SU-DHL-6 (cell line): Measurements from ENCODE around the gene TANC1.

Experiments used
- CTCF ChIP-seq: fragments of 200-600 bp; sonication (generic); IDR thresholded peaks from one replicate; pipeline ENCODE4 v1.5.1; 2017; ENCODE audit warnings: antibody characterized with exemption, mild to moderate bottlenecking, low read length, moderate library complexity; ENCODE audit not compliant: insufficient read depth, poor library complexity, severe bottlenecking
- EZH2phosphoT487 ChIP-seq: fragments of 200-600 bp; sonication (generic), shearing (Covaris generic); conservative IDR thresholded peaks from 2 replicates; pipeline ENCODE4 v1.6.1; 2018; ENCODE audit warnings: mild to moderate bottlenecking, antibody characterized with exemption, low read length, moderate library complexity, mixed read lengths

DNA sequence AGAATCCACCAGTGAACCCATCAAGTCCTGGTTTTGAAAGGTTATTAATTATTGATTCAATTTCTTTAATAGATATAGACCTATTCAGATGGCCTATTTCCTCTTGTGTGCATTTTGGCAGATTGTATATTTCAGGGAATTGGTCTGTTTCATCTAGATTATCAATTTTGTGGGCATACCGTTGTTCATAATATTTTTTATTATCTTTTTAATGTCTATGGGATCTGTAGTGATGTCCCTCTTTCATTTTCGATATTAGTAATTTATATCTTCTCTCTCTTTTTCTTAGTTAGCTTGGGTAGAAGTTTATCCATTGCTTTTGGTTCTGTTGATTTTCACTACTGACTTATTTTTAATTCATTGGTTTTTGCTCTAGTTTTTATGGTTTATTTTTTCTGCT lies 39.9 kb upstream of the TANC1 start:
- TF ChIP-seq CTCF (no peak), EZH2phosphoT487 (no peak)
